Epithelial cell of prostate (primary cell): Measurements from ENCODE around the gene WDR49.
"Not testable (repeated sequence)": the region's sequence is repeated elsewhere in the genome, so short reads cannot be mapped to it uniquely, and the experiment has no call there.

Experiments used
- DNase-seq: peaks from one replicate; pipeline ENCODE4 v3.0.0-alpha.2; 2011; ENCODE audit warnings: low read depth, low spot score
- H3K27ac ChIP-seq: fragments of 450-650 bp; 2 replicates; pipeline ENCODE4 v1.5.1; 2017; ENCODE audit warnings: mild to moderate bottlenecking

The WDR49 gene

DNA sequence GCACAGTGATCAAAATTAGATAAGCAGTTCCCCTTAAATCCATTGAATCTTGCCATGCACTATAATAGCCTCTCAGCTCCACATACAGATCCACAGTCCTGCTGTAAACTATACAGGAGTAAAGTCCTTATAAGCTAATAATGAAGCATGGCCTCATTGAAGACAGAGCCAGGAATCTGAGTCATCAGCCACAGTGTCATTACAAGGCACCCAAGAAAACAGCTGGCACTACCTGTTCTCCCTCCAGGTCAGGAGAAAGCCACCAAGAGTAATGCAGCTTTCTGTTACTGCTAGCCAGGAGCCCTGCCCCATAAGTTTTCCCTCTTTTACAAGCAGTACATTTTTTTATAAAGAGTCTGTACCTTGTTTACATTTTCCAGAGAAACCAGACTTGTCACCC lies 27.3 kb downstream of the WDR49 start:
- no peak overlapping the region for H3K27ac ChIP-seq
- no peak for DNase-seq

DNA sequence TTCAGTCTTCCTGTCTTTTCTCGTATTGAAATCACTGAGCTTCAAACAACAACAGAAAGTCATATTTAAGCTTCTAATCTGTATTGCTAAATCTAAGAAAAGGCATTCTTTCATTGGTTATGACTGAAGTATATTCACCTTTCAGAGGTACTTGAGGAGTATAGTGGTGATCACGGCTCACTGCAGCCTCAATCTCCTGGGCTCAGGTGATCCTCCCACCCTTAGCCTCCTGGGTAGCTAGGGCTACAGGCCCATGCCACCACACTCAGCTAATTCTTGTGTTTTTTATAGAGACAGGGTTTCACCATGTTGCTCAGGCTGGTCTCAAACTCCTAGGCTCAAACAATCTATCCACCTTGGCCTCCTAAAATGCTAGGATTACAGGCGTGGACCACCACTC lies 38.7 kb downstream of the WDR49 start:
- no peak overlapping the region for H3K27ac ChIP-seq
- no peak for DNase-seq

GRCh38 chr3:167614196-167614595 lies 39.5 kb downstream of the WDR49 start:
- not testable (repeated sequence) for DNase-seq, H3K27ac ChIP-seq

DNA sequence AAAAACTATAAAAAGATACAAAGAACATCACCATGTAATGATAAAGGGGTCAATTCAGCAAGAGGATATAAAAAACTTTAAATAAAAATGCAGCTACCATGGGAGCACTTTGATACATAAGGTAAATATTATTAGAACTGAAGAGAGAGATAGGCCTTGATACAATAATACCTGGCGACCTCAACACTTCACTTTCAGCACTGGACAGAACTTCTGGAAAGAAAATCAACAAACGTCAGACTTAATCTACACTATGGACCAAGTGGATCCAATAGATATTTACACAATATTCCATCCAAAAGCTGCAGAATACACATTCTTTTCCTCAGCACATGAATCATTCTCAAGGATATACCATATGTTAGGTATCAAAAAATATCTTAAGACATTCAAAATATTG lies 42.0 kb downstream of the WDR49 start:
- no peak for DNase-seq
- no peak overlapping the region for H3K27ac ChIP-seq

DNA sequence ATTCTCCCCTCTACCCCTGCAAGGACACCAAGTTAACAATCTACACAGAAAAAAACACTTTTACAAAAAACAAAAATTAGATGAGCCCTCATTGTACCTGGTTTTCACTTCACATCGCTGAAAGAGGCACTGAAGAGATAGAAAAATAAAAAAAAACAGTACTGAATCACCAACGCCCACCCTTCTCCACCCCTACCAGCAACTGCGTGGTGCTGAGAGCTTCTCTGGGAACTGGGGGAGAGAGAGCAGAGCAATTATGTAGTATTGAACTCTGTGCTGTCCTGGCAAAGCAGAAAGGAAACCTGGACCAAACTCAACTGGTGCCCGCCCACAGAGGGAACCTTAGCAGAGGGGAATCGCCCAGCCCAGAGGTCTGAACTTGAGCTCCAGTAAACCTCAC lies 44.6 kb downstream of the WDR49 start:
- H3K27ac ChIP-seq, result no peak overlapping the region
- DNase-seq, result no peak

GRCh38 chr3:167606836-167607235 lies 46.9 kb downstream of the WDR49 start:
- DNase-seq, result no peak
- no peak overlapping the region for H3K27ac ChIP-seq

- DNase-seq, result no peak
- H3K27ac ChIP-seq, result no peak overlapping the region
These were observed 47.9 kb downstream of the WDR49 start for GRCh38 chr3:167605871-167606270.

DNA sequence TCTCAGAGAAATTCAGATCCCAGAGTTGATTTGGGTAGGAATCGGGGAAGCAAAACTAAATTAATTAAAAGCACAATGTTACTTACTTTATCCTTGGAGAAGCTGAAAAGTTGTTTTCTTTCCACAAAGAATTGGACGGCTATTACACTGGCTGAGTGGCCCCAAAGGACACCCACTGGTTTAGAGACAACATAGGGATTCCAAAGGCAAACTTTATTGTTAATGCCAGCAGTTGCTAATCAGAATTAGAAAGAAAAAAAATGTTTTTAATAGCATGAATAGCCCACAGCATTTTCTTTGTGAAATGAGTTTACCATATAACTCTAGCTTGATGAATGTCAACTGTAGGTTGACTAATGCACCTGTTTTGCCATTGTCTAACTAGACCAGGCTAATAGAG lies 51.7 kb downstream of the WDR49 start:
- no peak overlapping the region for H3K27ac ChIP-seq
- no peak for DNase-seq

GRCh38 chr3:167587651-167588050 lies 66.1 kb downstream of the WDR49 start:
- H3K27ac ChIP-seq, result no peak overlapping the region
- DNase-seq, result no peak

- no peak overlapping the region for H3K27ac ChIP-seq
These were observed 78.6 kb downstream of the WDR49 start for GRCh38 chr3:167575000-167575600.

GRCh38 chr3:167572991-167573390 lies 80.8 kb downstream of the WDR49 start:
- DNase-seq, result no peak
- H3K27ac ChIP-seq, result no peak overlapping the region

More at GRCh38 chr3:167575000-167575600, 78.6 kb downstream of the WDR49 start:
- no peak for DNase-seq

DNA sequence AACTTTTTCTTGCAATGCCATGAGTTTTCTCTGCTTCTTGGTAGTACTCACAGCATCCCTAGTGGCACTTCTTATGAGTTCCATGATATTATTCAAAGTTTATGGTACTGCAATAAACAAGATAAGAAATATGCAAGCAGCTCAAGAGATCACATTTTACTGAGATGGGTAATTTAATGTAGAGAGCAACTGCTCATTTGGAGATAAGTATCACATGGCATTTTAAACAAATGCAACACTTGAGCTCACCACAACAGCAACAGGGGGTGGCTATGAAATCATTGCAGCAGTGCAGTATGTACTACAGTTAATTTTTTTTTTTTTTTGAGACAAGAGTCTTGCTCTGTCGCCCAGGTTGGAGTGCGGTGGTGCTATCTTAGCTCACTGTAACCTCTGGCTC lies 85.1 kb downstream of the WDR49 start:
- DNase-seq, result no peak
- no peak overlapping the region for H3K27ac ChIP-seq

GRCh38 chr3:167565489-167565888 lies 88.3 kb downstream of the WDR49 start:
- no peak overlapping the region for H3K27ac ChIP-seq
- DNase-seq, result no peak

- DNase-seq, result no peak
- H3K27ac ChIP-seq, result no peak overlapping the region
These were observed 89.1 kb downstream of the WDR49 start for GRCh38 chr3:167564612-167565011.

GRCh38 chr3:167559924-167560323 lies 93.8 kb downstream of the WDR49 start:
- no peak overlapping the region for H3K27ac ChIP-seq
- no peak for DNase-seq

DNA sequence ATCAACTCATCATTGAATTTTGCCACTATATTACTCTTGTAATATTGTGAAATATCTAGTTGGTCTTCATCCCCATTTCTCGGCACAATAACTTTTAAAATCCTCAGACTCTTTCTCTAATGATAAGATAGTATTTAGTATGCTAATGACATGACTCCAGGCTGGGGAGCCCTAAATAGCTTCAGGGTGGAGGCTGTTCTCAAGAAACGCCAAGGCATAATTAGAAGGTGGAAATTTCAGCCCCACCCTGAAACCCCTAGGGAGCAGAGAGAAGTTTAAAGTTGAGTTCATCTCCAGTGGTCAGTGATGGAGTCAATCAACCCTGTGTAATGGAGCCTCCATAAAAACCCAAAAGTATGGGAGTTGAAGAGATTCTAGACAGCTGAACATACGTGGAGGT lies 98.8 kb downstream of the WDR49 start:
- DNase-seq, result no peak
- H3K27ac ChIP-seq, result no peak overlapping the region

- no peak overlapping the region for H3K27ac ChIP-seq
- DNase-seq, result no peak
These were observed 115.7 kb downstream of the WDR49 start for GRCh38 chr3:167538081-167538480.

DNA sequence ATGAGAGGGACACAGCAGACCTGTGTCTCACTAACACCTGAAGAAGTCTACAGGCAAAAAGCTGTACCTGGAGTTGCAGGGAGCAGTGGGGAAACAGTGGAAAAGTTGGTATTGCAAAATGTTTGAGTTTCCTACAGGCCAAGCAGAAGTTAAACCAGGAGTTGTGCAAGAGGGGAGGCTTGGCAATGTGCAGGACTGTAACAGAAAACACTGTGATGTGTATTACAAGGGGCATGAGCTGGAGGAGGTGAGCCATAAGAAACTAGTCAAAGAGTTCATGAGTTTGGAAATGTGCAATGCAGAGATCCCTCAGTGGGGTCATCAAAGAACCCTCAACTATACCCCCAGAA lies 132.8 kb downstream of the WDR49 start:
- no peak for DNase-seq
- no peak overlapping the region for H3K27ac ChIP-seq

GRCh38 chr3:167520266-167521005 lies 133.3 kb downstream of the WDR49 start:
- H3K27ac ChIP-seq, result no peak overlapping the region
- no peak for DNase-seq

DNA sequence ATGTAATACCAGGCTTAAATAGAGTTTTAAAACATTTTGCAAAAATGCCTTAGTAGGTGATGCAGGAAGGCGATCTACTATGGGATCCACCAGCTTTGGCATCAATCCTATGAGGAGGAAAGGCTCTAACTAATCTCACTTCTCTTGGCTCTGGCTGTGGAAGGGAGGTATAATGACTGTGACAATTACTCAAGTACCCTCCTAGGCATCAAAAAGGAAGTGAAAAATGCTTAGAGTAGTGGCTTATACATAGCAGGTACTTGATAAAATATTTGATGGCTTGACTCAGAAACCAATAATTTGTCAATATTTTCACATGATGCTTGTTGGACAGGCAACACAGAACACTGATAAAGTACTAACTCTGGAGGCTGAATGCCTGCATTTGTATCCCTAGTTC lies 145.8 kb downstream of the WDR49 start:
- H3K27ac ChIP-seq, result no peak overlapping the region
- no peak for DNase-seq

DNA sequence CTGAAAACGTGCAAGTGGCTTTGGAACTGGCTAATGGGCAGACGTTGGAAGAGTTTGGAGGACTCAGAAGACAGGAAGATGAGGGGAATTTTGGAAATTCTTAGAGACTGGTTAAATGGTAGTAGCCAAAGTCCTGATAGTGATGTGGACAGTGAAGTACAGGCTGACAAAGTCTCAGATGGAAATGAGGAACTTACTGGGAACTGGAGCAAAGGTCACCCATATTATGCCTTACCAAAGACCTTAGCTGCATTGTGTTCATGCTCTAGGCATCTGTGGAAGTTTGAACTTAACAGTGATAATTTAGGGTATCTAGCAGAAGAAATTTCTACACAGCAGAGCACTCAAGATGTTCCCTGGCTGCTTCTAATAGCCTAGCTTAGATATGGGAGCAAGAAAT lies 151.3 kb downstream of the WDR49 start:
- DNase-seq, result no peak
- H3K27ac ChIP-seq, result no peak overlapping the region

DNA sequence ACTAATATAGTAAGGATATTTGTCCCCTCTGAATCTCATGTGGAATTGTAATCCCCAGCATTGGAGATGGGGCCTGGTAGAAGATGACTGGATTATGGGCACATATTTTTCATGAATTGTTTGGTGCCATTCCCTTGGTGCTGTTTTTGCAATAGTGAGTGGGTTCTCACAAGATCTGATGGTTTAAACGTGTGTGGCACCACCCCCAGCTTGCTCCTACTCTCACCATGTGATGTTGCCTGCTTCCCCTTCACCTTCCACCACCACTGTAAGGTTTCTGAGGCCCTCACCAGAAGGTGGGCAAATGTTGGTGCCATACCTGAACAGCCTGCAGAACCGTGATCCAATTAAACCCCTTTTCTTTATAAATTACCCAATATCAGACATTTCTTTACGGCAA lies 151.8 kb downstream of the WDR49 start:
- no peak for DNase-seq
- H3K27ac ChIP-seq, result no peak overlapping the region
